HepG2 (cell line): ENCODE data around the gene TUBB4B. TPM values are rescaled to one million over a fixed set of nuclear protein-coding genes. Genes with fewer than 3 reads are reported as not detected.

Experiments used
- FOXM1 ChIP-seq: sonication (generic); formaldehyde crosslinking; IDR thresholded peaks from 2 replicates; pipeline ENCODE4 v1.5.0; 2020; ENCODE audit warnings: missing genetic modification reagents
- FOXP4 ChIP-seq: sonication (generic); formaldehyde crosslinking; IDR thresholded peaks from 2 replicates; pipeline ENCODE4 v1.4.0; 2020; ENCODE audit warnings: missing genetic modification reagents
- MIER3 ChIP-seq: IDR thresholded peaks from 2 replicates; pipeline ENCODE4 v1.6.1; 2016; ENCODE audit warnings: missing compliant biosample characterization, borderline replicate concordance
- POGZ ChIP-seq: sonication (generic); formaldehyde crosslinking; IDR thresholded peaks from 2 replicates; pipeline ENCODE4 v1.4.0; 2020; ENCODE audit warnings: mild to moderate bottlenecking, missing genetic modification reagents
- SIN3B ChIP-seq: fragments of 150-350 bp; IDR thresholded peaks from 2 replicates; pipeline ENCODE4 v1.6.1; 2014; ENCODE audit warnings: low read length
- SNRNP70 ChIP-seq: fragments of 200-400 bp; formaldehyde crosslinking; IDR thresholded peaks from 2 replicates; pipeline ENCODE4 v1.6.1; 2017; ENCODE audit warnings: mild to moderate bottlenecking, low read depth, low read length, moderate library complexity
- TAF1 ChIP-seq: sonication (generic); formaldehyde crosslinking; IDR thresholded peaks from 2 replicates; pipeline ENCODE4 v1.4.0; 2020; ENCODE audit warnings: missing genetic modification reagents
- TEAD2 ChIP-seq: sonication (generic); formaldehyde crosslinking; IDR thresholded peaks from 2 replicates; pipeline ENCODE4 v1.9.0; 2021; ENCODE audit warnings: missing genetic modification reagents
- THAP9 ChIP-seq: sonication (generic); formaldehyde crosslinking; IDR thresholded peaks from 2 replicates; pipeline ENCODE4; 2020; ENCODE audit warnings: missing genetic modification reagents, mild to moderate bottlenecking, borderline replicate concordance
- TRIM22 ChIP-seq: fragments of 450-650 bp; IDR thresholded peaks from 2 replicates; pipeline ENCODE4 v1.6.1; 2017
- XBP1 ChIP-seq: sonication (generic); formaldehyde crosslinking; IDR thresholded peaks from 2 replicates; pipeline ENCODE4 v1.5.0; 2020; ENCODE audit warnings: missing genetic modification reagents
- ZNF101 ChIP-seq: sonication (generic); formaldehyde crosslinking; IDR thresholded peaks from 2 replicates; pipeline ENCODE4 v1.4.0; 2020; ENCODE audit warnings: mild to moderate bottlenecking, low read depth, missing genetic modification reagents, borderline replicate concordance
- ZNF646 ChIP-seq: sonication (generic); formaldehyde crosslinking; IDR thresholded peaks from 2 replicates; pipeline ENCODE4 v1.9.0; 2021; ENCODE audit warnings: mild to moderate bottlenecking, missing genetic modification reagents
- ZNF740 ChIP-seq: sonication (generic); formaldehyde crosslinking; IDR thresholded peaks from 2 replicates; pipeline ENCODE4 v1.4.0; 2020; ENCODE audit warnings: missing genetic modification reagents
- polyA plus RNA-seq, 8 experiments: library from polyadenylated mRNA; depleted of rRNA in 3 of 8; stranded (reverse) in 7 of 8; unstranded in 1 of 8; fragments of >200 nt; fragmentation: Illumina TruSeq in 4 of 8; extraction: Trizol in 4 of 8; gene quantifications; 2 replicates each; pipeline versions ENCODE4 v1.2.1 to v1.2.3, GENCODE V29; 2011 to 2016; ENCODE audit warnings: low read depth in 4 of 8, missing spikeins in 1 of 8, mixed read lengths in 1 of 8; ENCODE audit not compliant: insufficient read depth in 1 of 8
- total RNA-seq, 5 experiments: library from RNA; depleted of rRNA; stranded (reverse); fragments of >200 nt; fragmentation: Illumina TruSeq; extraction: Trizol; gene quantifications; 2 replicates each; pipeline ENCODE4 v1.2.3, GENCODE V29; 2016; ENCODE audit warnings: low read depth in 1 of 5
- TF ChIP-seq, protein P1 (sequence below): sonication (generic); formaldehyde crosslinking; IDR thresholded peaks from 2 replicates; pipeline ENCODE4 v1.4.0; 2020; ENCODE audit warnings: low read depth, mild to moderate bottlenecking, missing genetic modification reagents
- TF ChIP-seq, protein P2 (sequence below): sonication (generic); formaldehyde crosslinking; IDR thresholded peaks from 2 replicates; pipeline ENCODE4 v1.4.0; 2020; ENCODE audit warnings: mild to moderate bottlenecking, missing genetic modification reagents

Gene TUBB4B
- total and polyA plus RNA-seq, 2 of the 13 experiments (the other 11 are each of a cell fraction or from before 2014, with no cell fraction given) = 182 to 412 TPM

DNA sequence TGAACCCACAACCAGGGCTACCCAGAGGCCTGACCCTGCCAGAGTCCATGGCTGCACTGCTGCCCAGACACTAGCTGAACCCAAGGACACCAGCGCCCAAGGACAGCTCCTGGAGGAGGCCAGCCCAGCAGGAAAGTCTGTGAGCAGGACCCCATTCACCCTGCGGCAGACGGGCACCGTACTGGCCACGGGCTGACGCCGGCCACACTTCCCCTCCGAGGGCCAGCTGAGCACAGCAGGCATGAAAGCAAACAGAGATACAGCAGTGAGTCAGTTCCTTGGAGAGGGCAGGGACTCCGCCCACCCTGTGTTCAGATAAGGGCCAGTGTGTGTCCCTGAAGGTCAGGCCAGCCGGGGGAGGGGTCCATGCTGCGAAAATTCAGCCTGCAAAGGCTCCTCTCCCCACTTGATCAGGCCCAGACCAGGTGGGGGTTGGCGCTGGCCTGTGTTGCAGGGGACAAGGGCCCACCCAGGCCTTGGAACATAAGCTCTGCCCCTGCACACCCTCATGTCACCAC, 22.3 kb upstream of the TUBB4B start (continued):
- TF ChIP-seq THAP9 = peak; percentile 26; the same call in 1 of the 2 replicates
- no peak for TF ChIP-seq SNRNP70
- no peak for TF ChIP-seq ZNF646
- TF ChIP-seq, protein P1, sequence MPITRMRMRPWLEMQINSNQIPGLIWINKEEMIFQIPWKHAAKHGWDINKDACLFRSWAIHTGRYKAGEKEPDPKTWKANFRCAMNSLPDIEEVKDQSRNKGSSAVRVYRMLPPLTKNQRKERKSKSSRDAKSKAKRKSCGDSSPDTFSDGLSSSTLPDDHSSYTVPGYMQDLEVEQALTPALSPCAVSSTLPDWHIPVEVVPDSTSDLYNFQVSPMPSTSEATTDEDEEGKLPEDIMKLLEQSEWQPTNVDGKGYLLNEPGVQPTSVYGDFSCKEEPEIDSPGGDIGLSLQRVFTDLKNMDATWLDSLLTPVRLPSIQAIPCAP (CRISPR knock-in tag) = no peak
- TF ChIP-seq TRIM22 = no peak
- TF ChIP-seq POGZ (CRISPR knock-in tag) = no peak
- TF ChIP-seq ZNF101 = no peak
- TF ChIP-seq SIN3B = no peak
- no peak for TF ChIP-seq XBP1 (CRISPR knock-in tag)
- TF ChIP-seq, protein P2, sequence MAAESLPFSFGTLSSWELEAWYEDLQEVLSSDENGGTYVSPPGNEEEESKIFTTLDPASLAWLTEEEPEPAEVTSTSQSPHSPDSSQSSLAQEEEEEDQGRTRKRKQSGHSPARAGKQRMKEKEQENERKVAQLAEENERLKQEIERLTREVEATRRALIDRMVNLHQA (CRISPR knock-in tag) = no peak
- TF ChIP-seq TEAD2 (CRISPR knock-in tag) = no peak
- TF ChIP-seq FOXM1 = no peak
- peak; percentile 69; the same call in 1 of the 2 replicates for TF ChIP-seq FOXP4 (CRISPR knock-in tag)
- TF ChIP-seq TAF1 (CRISPR knock-in tag) = peak; percentile 56
- TF ChIP-seq MIER3 (CRISPR knock-in tag) = no peak
- no peak for TF ChIP-seq ZNF740 (CRISPR knock-in tag)
